Fibroblast of gingiva (primary cell): ENCODE results near the gene FMN1.

Experiments used
- DNase-seq: peaks from one replicate; pipeline ENCODE4 v3.0.0-alpha.2; 2011; ENCODE audit warnings: low read depth

Gene FMN1

DNA sequence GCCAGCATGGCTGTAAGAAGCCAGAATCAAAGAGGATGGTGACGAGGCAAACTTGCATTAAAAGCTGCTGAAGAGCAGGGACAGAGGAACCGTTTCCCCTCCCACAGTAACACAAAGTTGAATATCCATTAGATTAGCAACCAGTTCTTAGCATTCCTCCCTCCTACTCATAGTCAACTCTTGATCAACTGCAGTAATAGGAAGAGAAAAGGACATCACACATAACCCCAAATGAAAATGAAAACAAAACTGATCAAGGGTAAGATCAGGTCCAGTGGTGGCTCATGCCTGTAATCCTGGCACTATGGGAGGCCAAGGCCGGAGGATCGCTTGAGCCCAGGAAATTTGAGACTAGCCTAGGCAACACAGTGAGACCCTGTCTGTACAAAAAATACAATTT lies 311.6 kb downstream of the FMN1 start:
- DNase-seq = no peak

- no peak for DNase-seq
Measured at GRCh38 chr15:32881528-32881927, 313.0 kb downstream of the FMN1 start.

GRCh38 chr15:32880642-32881041 lies 313.9 kb downstream of the FMN1 start:
- DNase-seq = no peak

GRCh38 chr15:32879980-32880379 lies 314.5 kb downstream of the FMN1 start:
- DNase-seq = no peak

DNA sequence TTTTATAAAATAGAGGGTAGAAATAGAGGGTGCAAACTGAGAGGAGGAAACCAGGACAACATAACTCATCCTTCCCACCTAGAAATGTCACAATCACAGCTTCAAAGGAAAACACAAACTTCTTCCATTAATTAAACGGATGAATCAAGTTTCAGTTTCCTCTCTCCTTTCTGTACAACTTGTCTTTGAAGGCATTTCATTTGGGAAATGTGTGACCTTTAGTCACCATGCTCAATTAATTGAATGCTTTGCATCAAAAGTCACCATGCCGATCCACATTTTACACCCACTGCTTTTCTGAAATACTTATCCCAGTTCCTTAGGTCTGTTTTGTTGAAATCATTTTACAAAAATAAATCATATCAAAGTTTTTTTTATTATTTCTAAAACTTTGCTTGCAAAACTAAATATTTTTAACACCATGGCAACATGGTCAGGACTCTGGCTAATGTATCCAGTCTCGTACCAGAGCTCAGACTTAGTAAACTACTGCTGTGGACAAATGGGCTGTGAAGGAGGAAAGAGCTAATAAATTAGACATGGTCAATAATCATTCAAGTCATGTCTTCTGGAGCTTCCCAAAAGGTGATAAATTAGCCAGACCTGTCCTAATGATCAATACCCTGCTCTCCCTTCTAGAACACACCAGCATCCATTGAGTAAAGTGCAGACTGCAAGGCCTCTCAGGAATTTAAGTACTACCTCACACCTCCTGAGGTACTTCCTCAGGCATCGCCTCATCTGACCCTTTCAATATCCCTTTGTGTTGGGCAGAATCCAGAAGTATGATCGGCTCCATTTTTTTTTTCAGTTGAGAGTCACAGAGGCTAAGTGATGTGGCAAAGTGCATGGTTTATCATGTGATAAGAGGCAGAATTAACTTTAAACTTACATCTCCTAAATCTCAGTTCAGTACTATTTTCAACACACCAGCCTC lies 315.4 kb downstream of the FMN1 start:
- DNase-seq = peak; percentile 44

GRCh38 chr15:32878342-32878741 lies 316.2 kb downstream of the FMN1 start:
- no peak for DNase-seq

GRCh38 chr15:32877252-32878019 lies 317.1 kb downstream of the FMN1 start:
- no peak for DNase-seq

- DNase-seq = no peak
Measured at GRCh38 chr15:32873284-32874114, 321.0 kb downstream of the FMN1 start.

DNA sequence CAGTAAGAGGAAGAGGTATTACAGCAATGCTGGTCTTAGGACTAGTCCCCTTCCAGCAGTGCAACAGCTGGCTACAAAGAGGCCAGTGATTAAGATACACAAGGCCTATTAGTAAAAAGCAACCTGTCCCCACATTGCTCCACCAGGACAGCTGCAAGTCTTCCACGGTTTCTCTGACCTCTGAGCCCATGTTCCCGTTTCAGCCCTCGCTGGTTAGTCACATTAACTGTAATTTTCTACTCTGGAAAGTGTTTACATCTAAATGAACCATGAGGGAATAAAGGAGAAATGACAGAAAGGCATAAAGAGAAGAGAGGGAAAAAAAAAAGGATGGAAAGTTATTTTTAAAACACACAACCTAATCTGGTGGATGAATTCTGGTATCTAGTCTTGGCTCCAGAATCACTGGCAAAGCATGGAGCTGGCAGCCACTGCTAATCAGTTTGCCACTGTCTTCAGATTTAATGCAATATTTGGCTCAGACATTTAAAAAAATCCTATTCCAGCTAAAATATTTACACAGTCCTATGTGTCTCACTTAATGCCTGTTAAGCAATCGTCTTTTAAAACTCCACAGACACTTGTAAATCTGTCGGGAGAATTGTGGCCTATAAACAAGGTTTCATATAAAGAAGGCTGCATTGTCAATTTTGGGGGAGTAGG lies 321.8 kb downstream of the FMN1 start:
- DNase-seq = peak; percentile 94

DNA sequence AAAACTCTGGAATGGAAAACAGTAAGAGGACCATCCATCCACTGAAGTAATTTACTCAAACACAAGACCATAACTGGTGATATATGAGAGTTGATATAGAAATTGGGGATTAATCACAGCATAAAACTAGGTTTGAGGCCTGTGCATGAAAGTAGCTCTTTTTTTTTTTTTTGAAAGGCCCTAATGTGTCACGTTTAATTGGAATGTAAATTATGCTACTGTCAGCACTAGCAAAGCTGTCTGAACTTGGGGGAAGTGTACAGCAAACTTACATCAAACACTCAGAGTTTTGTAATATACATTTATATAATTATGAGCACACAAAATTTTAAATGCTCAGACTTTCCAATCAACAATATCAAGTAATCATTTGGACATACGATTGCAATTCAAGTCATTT lies 322.6 kb downstream of the FMN1 start:
- no peak for DNase-seq

DNA sequence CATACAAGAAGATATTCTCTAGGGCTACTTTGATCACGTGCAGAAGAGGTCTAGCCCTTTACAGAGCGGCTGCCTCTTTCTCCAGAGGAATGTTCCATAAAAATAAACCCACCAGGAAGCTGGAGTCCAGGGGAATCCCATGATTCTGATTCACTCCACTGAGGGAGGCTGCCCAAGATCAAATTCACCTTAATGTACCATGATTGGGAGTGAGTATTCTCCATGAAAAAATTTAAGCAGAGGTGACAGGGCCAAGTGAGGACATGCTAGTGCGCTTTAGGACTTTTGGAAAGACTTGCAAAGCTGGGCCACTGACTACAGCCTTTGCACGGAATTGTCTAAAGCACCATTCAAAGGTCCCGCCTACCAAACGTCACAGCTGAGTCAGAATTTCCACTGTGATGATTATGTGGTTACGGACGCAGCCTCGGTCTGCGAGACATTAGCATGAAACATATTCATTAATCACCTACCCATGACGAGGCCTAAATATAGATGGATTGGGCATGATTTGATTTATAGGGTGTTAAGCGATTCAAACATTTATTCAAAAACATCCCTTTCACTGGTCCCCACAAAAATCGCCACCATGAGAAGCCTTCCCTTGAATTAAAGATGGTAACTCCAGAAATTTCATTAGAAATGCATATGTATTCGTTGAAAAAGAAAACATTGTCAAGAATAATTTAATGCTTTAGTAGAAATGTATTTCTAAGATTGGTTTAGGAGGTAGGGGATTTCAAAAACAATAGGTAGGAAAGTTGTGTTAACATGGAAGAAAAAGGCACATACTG lies 324.1 kb downstream of the FMN1 start:
- peak; percentile 99 for DNase-seq

GRCh38 chr15:32869776-32870175 lies 324.7 kb downstream of the FMN1 start:
- no peak for DNase-seq

- peak; percentile 84 for DNase-seq
Measured at GRCh38 chr15:32867313-32867626, 327.2 kb downstream of the FMN1 start.

- peak; percentile 88 for DNase-seq
Measured at GRCh38 chr15:32866454-32867312, 327.8 kb downstream of the FMN1 start.

GRCh38 chr15:32864841-32865240 lies 329.7 kb downstream of the FMN1 start:
- DNase-seq = no peak

DNA sequence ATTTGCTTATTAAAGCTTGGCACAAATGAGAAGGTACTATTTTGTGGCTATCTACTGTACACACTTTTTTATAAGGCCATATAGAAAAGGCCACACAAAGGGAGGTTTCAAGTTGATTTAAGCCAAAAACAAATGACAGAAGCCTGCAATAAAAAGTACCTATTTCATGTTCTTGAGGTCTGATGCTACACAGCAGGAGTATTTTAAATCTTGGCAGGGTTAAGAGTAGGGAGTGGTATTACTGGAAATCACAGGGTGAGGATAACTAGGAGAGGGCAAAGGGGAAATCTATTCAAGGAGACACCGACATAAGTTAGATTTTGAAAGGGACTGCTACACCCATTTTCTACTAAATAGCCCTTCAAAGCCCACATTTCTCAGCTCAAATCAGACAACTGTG lies 330.5 kb downstream of the FMN1 start:
- DNase-seq = peak; percentile 47

GRCh38 chr15:32861761-32862160 lies 332.8 kb downstream of the FMN1 start:
- DNase-seq = peak; percentile 96

GRCh38 chr15:32861174-32861573 lies 333.3 kb downstream of the FMN1 start:
- DNase-seq = no peak

DNA sequence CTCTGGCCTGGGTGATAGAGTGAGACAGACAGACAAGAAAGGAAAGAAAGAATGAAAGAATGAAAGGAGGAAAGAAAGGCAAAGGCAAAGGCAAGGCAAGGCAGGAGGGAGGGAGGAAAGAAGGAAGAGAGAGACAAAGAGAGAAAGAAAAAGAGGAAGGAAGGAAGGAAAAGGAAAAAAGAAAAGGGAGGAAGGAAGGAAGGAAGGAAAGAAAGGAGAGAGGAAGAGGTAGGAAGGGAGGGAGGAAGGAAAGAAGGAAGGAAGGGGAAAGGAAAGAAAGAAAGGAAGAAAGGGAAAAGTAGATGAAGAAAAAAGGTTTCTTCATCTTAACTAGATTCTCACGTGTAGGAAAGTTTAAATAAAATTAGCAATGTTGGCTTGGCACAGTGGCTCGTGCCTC lies 334.5 kb downstream of the FMN1 start:
- DNase-seq = no peak

GRCh38 chr15:32859251-32859650 lies 335.3 kb downstream of the FMN1 start:
- DNase-seq = no peak
